IMR-90 (cell line): ENCODE measurements around the gene ABCB10.

Source experiments
- BHLHE40 ChIP-seq: fragments of 150-350 bp; IDR thresholded peaks from 2 replicates; pipeline ENCODE4 v1.6.1; 2016; ENCODE audit warnings: mild to moderate bottlenecking, low read depth, low read length
- CEBPB ChIP-seq: IDR thresholded peaks from 2 replicates; pipeline ENCODE4 v1.6.1; 2012; ENCODE audit warnings: low read depth, low read length, improper control_type of control experiment
- CHD1 ChIP-seq: IDR thresholded peaks from 2 replicates; pipeline ENCODE4 v1.6.1; 2012; ENCODE audit warnings: low read depth, low read length, improper control_type of control experiment
- CTCF ChIP-seq: conservative IDR thresholded peaks from 2 replicates; pipeline ENCODE4 v1.5.1; 2012; ENCODE audit warnings: mild to moderate bottlenecking, low read depth, low read length, improper control_type of control experiment
- ELK1 ChIP-seq: fragments of 150-350 bp; IDR thresholded peaks from 2 replicates; pipeline ENCODE4 v1.6.1; 2016; ENCODE audit warnings: low read depth, mild to moderate bottlenecking, low read length, moderate library complexity, borderline replicate concordance
- FOS ChIP-seq: fragments of 150-350 bp; IDR thresholded peaks from 2 replicates; pipeline ENCODE4 v1.6.1; 2016; ENCODE audit warnings: low read depth, low read length
- MAZ ChIP-seq: IDR thresholded peaks from 2 replicates; pipeline ENCODE4 v1.6.1; 2012; ENCODE audit warnings: low read depth, mild to moderate bottlenecking, low read length, improper control_type of control experiment, moderate library complexity, borderline replicate concordance
- MXI1 ChIP-seq: IDR thresholded peaks from 2 replicates; pipeline ENCODE4 v1.6.1; 2012; ENCODE audit warnings: low read depth, mild to moderate bottlenecking, low read length, moderate library complexity, borderline replicate concordance
- NFE2L2 ChIP-seq: fragments of 150-350 bp; IDR thresholded peaks from 2 replicates; pipeline ENCODE4 v1.6.1; 2016; ENCODE audit warnings: low read depth, mild to moderate bottlenecking, low read length
- POLR2A ChIP-seq: IDR thresholded peaks from 2 replicates; pipeline ENCODE4 v1.6.1; 2012; ENCODE audit warnings: mild to moderate bottlenecking, low read depth, low read length
- RCOR1 ChIP-seq: IDR thresholded peaks from 2 replicates; pipeline ENCODE4 v1.6.1; 2012; ENCODE audit warnings: mild to moderate bottlenecking, low read length, improper control_type of control experiment; ENCODE audit not compliant: insufficient replicate concordance
- RFX5 ChIP-seq: IDR thresholded peaks from 2 replicates; pipeline ENCODE4 v1.8.0; 2012; ENCODE audit warnings: low read depth, mild to moderate bottlenecking, low read length, moderate library complexity
- USF2 ChIP-seq: fragments of 150-350 bp; IDR thresholded peaks from 2 replicates; pipeline ENCODE4 v1.6.1; 2017; ENCODE audit warnings: mild to moderate bottlenecking, antibody characterized with exemption, low read length, low read depth

GRCh38 chr1:229470406-229471043 is 88.0 kb downstream of the ABCB10 start:
- TF ChIP-seq USF2 (no peak), CTCF (no peak), NFE2L2 (no peak), RFX5 (no peak), CEBPB (no peak), MXI1 (no peak), POLR2A (no peak), MAZ (no peak), ELK1 (no peak), BHLHE40 (no peak), RCOR1 (no peak), FOS (no peak), CHD1 (no peak)
